Psoas muscle (tissue), 8 donors: ENCODE measurements around the gene LRRC8C. TPM values are rescaled to one million over a fixed set of nuclear protein-coding genes. Genes with fewer than 3 reads are reported as not detected.

Experiments used
- ATAC-seq, 4 donors: fragments of 200-7000 bp; cut with Tn5 transposase; one replicate each; pipeline ENCODE4 v1.9.1; 2020; ENCODE audit warnings: moderate library complexity in 3 of 4, mild to moderate bottlenecking in 2 of 4
- DNase-seq, 2 donors: peaks; one replicate each; pipeline ENCODE4 v3.0.0-alpha.2; 2020
- H3K27ac ChIP-seq: fragments of 200-600 bp; one replicate; pipeline ENCODE4 v1.8.0; 2022
- H3K27me3 ChIP-seq, 3 donors: fragments of 200-600 bp in 1 of 3; one replicate each; pipeline versions ENCODE4 v1.6.1 to v1.8.0; 2013 to 2022; ENCODE audit warnings: low read length in 2 of 3, mild to moderate bottlenecking in 2 of 3, moderate library complexity in 1 of 3; ENCODE audit not compliant: insufficient read depth in 3 of 3
- H3K36me3 ChIP-seq, 2 donors: fragments of 200-600 bp in 1 of 2; one replicate each; pipeline versions ENCODE4 v1.6.1 to v1.8.0; 2013 to 2022; ENCODE audit warnings: low read depth in 1 of 2, mild to moderate bottlenecking in 1 of 2, moderate library complexity in 1 of 2; ENCODE audit not compliant: insufficient read depth in 1 of 2
- H3K4me1 ChIP-seq: fragments of 200-600 bp; one replicate; pipeline ENCODE4 v1.8.0; 2022
- H3K4me3 ChIP-seq: fragments of 200-600 bp; one replicate; pipeline ENCODE4 v1.8.0; 2022; ENCODE audit warnings: mild to moderate bottlenecking
- H3K9me3 ChIP-seq: fragments of 200-600 bp; one replicate; pipeline ENCODE4 v1.8.0; 2022
- CTCF ChIP-seq: fragments of 200-600 bp; IDR thresholded peaks from one replicate; pipeline ENCODE4 v1.8.0; 2022; ENCODE audit warnings: antibody characterized with exemption
- WGBS, 3 donors: extraction: QIAGEN DNeasy Blood & Tissue Kit; methylation state at CpG; one replicate each; pipeline versions ENCODE4 v1.1.6 to v1.1.7; 2013; 5-methylcytosine and 5-hydroxymethylcytosine counted together
- intact Hi-C, 2 donors: fragments of 100-400 bp; cut with DNase I; formaldehyde crosslinking; loops; one replicate each; pipeline versions ENCODE4 v1.11.0 to v1.14.2; 2022
- polyA plus RNA-seq, 3 donors: library from polyadenylated mRNA; stranded (reverse); fragments of 200-250 nt; gene quantifications; one replicate each; pipeline ENCODE4 v1.2.3, GENCODE V29; 2013
- total RNA-seq, 4 donors: library from RNA; stranded (reverse); fragmentation: NEBNext Ultra II Directional in 2 of 4; extraction: Animal tissue kit (Norgen Biotek cat#: 25700) in 2 of 4; gene quantifications; one replicate each; pipeline versions ENCODE4 v1.2.1 to v1.2.4, GENCODE V29; 2021 to 2023
- donor health status: healthy with polysubstance abuse.
- donor health status: DM: no; HTN: no; CAD: no; lungs with moderate emphysema.
- donor health status: Bipolar disorder and iron deficiency.
- donor health status: healthy.
- donor health status: DM: yes; HTN: yes; CAD: no.
- donor health status: DM: no; HTN: no; CAD: no.
- donor health status: DM: no; HTN: no; CAD: no.
- donor health status: DM: yes; HTN: yes; CAD: no.

Gene LRRC8C
- total and polyA plus RNA-seq, 7 donors: 1.4 to 4.1 (median 2.8) TPM

- no peak for DNase-seq
- H3K27me3 ChIP-seq: no peaks in the 10 kb centered on the region
- H3K36me3 ChIP-seq: peaks cover 0 to 6% of the 10 kb centered on the region in 2 donors
- intact Hi-C loops: no loop called here
- 92 to 96% (median 96%) methylated on average over 4 of the region's 4 CpGs for WGBS, 3 donors
- peak overlapping the region; percentile 36 for H3K27ac ChIP-seq
- H3K4me1 ChIP-seq: no peaks in the 10 kb centered on the region
- no peak overlapping the region for H3K4me3 ChIP-seq
- ATAC-seq: no peak
- no peaks in the 10 kb centered on the region for H3K9me3 ChIP-seq
- TF ChIP-seq CTCF: no peak
These were observed 77.7 kb downstream of the LRRC8C start for GRCh38 chr1:89710498-89711139.

GRCh38 chr1:89711140-89711778, 78.3 kb downstream of the LRRC8C start:
- intact Hi-C loops: no loop called here
- WGBS, 3 donors: 85 to 90% (median 87%) methylated on average over 5 of the region's 5 CpGs
- H3K27ac ChIP-seq: no peak overlapping the region
- TF ChIP-seq CTCF: no peak
- H3K4me1 ChIP-seq: no peaks in the 10 kb centered on the region
- no peaks in the 10 kb centered on the region for H3K9me3 ChIP-seq
- no peak for DNase-seq
- peaks cover 0 to 6% of the 10 kb centered on the region in 2 donors for H3K36me3 ChIP-seq
- no peak for ATAC-seq
- H3K27me3 ChIP-seq: no peaks in the 10 kb centered on the region
- H3K4me3 ChIP-seq: no peak overlapping the region

- Histone ChIP-seq H3K4me3 (no peak overlapping the region), H3K36me3 (peaks cover 0 to 6% of the 10 kb centered on the region in 2 donors), H3K27ac (no peak overlapping the region), H3K9me3 (no peaks in the 10 kb centered on the region), H3K4me1 (no peaks in the 10 kb centered on the region), H3K27me3 (no peaks in the 10 kb centered on the region)
- no peak for TF ChIP-seq CTCF
- intact Hi-C loops: no loop called here
- WGBS, 3 donors: 90 to 95% (median 94%) methylated on average over 3 of the region's 3 CpGs
- DNase-seq: no peak
- no peak for ATAC-seq
These were observed 79.5 kb downstream of the LRRC8C start for GRCh38 chr1:89712420-89712819.

DNA sequence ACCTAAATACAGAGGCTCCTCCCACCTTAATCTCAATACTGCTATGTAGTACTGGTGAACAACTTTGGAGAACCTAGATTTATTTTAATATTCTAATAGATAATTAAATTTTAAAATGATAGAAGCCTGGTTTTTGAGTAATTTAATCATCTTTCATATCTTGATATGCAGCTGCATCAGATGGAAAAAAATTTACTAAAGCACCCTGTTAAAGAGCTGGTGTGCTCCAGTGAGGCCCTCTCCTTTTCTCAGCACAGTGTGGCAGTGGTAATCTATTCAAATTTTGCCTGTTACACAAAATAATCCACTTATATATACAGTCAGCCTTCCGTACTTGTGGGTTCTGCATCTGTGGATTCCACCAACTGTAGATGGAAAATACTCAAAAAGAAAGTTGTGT, 82.8 kb downstream of the LRRC8C start:
- no peak for ATAC-seq
- Histone ChIP-seq H3K27ac (no peak overlapping the region), H3K36me3 (peaks cover 0 to 6% of the 10 kb centered on the region in 2 donors), H3K27me3 (no peaks in the 10 kb centered on the region), H3K4me3 (no peak overlapping the region), H3K4me1 (no peaks in the 10 kb centered on the region), H3K9me3 (no peaks in the 10 kb centered on the region)
- DNase-seq: no peak
- intact Hi-C loops: no loop called here
- 97 to 100% (median 100%) methylated on average over 1 of the region's 1 CpG for WGBS, 3 donors
- no peak for TF ChIP-seq CTCF
